ENCODE measurements around the gene DSC2. TPM values are rescaled to one million over a fixed set of nuclear protein-coding genes. Genes with fewer than 3 reads are reported as not detected.

DSC2 gene
- total and polyA plus RNA-seq, 2 of the 8 experiments (the other 6 are each of a cell fraction or from before 2014, with no cell fraction given), result 4.6 to 39.7 TPM

- Histone ChIP-seq H4K8ac (ENCODE audit: extremely low read depth, insufficient read depth, low read length) (no peak overlapping the region), H4K91ac (replicated peaks; ENCODE audit: insufficient read length, low read length) (no peak overlapping the region), H3K18ac (ENCODE audit: extremely low read depth, low read length) (no peak overlapping the region), H2BK12ac (ENCODE audit: low read depth, low read length) (no peak overlapping the region), H3K4me3 (ENCODE audit: extremely low read depth in 1 of 4, insufficient read depth in 2 of 4, low read depth in 3 of 4, low read length in 4 of 4) (no peak overlapping the region), H4K5ac (ENCODE audit: insufficient read length, low read depth, low read length) (no peak overlapping the region), H3K4me1 (replicated peaks in 1 of 4; ENCODE audit: control insufficient read depth in 3 of 4, insufficient read depth in 4 of 4, low read length in 3 of 4) (peaks cover 0 to 2% (median 0%) of the 10 kb centered on the region in 4 experiments; a peak in 1 of 7 replicates), H3K23me2 (ENCODE audit: low read depth, low read length) (no peaks in the 10 kb centered on the region), H3K27me3 (replicated peaks in 1 of 4; ENCODE audit: control insufficient read depth in 3 of 4, extremely low read depth in 1 of 4, insufficient read depth in 3 of 4, low read length in 3 of 4) (no peaks in the 10 kb centered on the region), H2BK5ac (ENCODE audit: low read depth, low read length) (no peak overlapping the region), H3K36me3 (ENCODE audit: control insufficient read depth in 2 of 4, insufficient read depth in 4 of 4, low read length in 3 of 4) (no peaks in the 10 kb centered on the region), H3K56ac (replicated peaks; ENCODE audit: insufficient read length, low read depth, low read length) (no peak overlapping the region), H2BK120ac (replicated peaks; ENCODE audit: low read depth, low read length) (no peak overlapping the region), H3K4ac (replicated peaks; ENCODE audit: insufficient read length, low read depth, low read length) (no peak overlapping the region), H3K9ac (replicated peaks in 1 of 4; ENCODE audit: extremely low read depth in 1 of 4, low read depth in 3 of 4, low read length in 3 of 4) (no peak overlapping the region), H2AFZ (ENCODE audit: low read length) (no peak overlapping the region), H3K4me2 (ENCODE audit: insufficient read depth in 1 of 2, low read depth in 2 of 2, low read length in 2 of 2) (no peak overlapping the region), H3K79me2 (ENCODE audit: control insufficient read depth in 1 of 2, insufficient read depth in 2 of 2, low read length in 2 of 2) (no peaks in the 10 kb centered on the region), H4K20me1 (replicated peaks in 1 of 2; ENCODE audit: control insufficient read depth in 1 of 2, insufficient read depth in 2 of 2, low read length in 2 of 2) (no peaks in the 10 kb centered on the region), H3K23ac (ENCODE audit: insufficient read length) (no peak overlapping the region), H3K14ac (ENCODE audit: insufficient read length) (no peak overlapping the region), H2BK15ac (ENCODE audit: low read length) (no peak overlapping the region), H2BK20ac (ENCODE audit: low read length) (no peak overlapping the region), H3K79me1 (ENCODE audit: low read depth, low read length) (no peaks in the 10 kb centered on the region), H3K27ac (ENCODE audit: low read depth, low read length) (no peak overlapping the region), H3K9me3 (ENCODE audit: insufficient read depth in 2 of 2, low read depth in 1 of 2, low read length in 1 of 2) (peaks cover 2% of the 10 kb centered on the region in 2 experiments; a peak in 1 of 4 replicates), H2AK5ac (ENCODE audit: low read depth, low read length) (no peak overlapping the region)
- 70% methylated on average over 5 of the region's 5 CpGs; no CpG with 5 or more reads in 1 of the 2 experiments for WGBS, 2 experiments (ENCODE audit: extremely low coverage in 1 of 2, insufficient coverage in 1 of 2, insufficient read length in 1 of 2, insufficient replicate concordance in 2 of 2, low coverage in 1 of 2, low lambda C conversion rate in 2 of 2, missing lambda C conversion rate in 1 of 2)
- ChIA-PET CTCF (ENCODE audit: partially characterized antibody) (no interaction called here), POLR2A (ENCODE audit: partially characterized antibody) (interaction anchor here (0.7 kb wide), 1 partner anchor 16 kb away, joined by 4 read pairs; no protein-coding TSS in a partner anchor)
- no peak for FAIRE-seq
- no peak for DNase-seq (ENCODE audit: low read depth in 1 of 2, low spot score in 2 of 2)
- TF ChIP-seq SIRT6 (IDR thresholded peaks at IDR 0.05; ENCODE audit: low read length) (no peak), BACH1 (IDR thresholded peaks at IDR 0.05; ENCODE audit: low read length) (no peak), EZH2 (IDR thresholded peaks at IDR 0.05; ENCODE audit: low read depth, low read length, severe bottlenecking) (no peak), KDM1A (IDR thresholded peaks at IDR 0.05; ENCODE audit: borderline replicate concordance, low read length) (no peak)
Measured at GRCh38 chr18:31057051-31057450, 45.2 kb downstream of the DSC2 start.

All from H1 (cell line).